Ovary (tissue), 3 donors: Measurements from ENCODE around the gene SENP8.
"Not testable (repeated sequence)": the region's sequence is repeated elsewhere in the genome, so short reads cannot be mapped to it uniquely, and the experiment has no call there.

Experiments
- EP300 ChIP-seq: sonication (generic); formaldehyde crosslinking; IDR thresholded peaks from one replicate; pipeline ENCODE4 v1.6.1; 2017; ENCODE audit warnings: antibody characterized with exemption
- POLR2A ChIP-seq: fragments of 450-650 bp; IDR thresholded peaks from one replicate; pipeline ENCODE4 v1.6.1; 2017; ENCODE audit warnings: antibody characterized with exemption, mild to moderate bottlenecking, moderate library complexity
- TF ChIP-seq, protein P1 (sequence below), 3 donors: fragments of 450-650 bp in 2 of 3; fragments of 200-600 bp in 1 of 3; IDR thresholded peaks; one replicate each; pipeline versions ENCODE4 v1.5.1 to v1.8.0; 2016 to 2022; ENCODE audit warnings: antibody characterized with exemption in 3 of 3, mild to moderate bottlenecking in 1 of 3
- donor health status: DM: no; HTN: no; CAD: no.

DNA sequence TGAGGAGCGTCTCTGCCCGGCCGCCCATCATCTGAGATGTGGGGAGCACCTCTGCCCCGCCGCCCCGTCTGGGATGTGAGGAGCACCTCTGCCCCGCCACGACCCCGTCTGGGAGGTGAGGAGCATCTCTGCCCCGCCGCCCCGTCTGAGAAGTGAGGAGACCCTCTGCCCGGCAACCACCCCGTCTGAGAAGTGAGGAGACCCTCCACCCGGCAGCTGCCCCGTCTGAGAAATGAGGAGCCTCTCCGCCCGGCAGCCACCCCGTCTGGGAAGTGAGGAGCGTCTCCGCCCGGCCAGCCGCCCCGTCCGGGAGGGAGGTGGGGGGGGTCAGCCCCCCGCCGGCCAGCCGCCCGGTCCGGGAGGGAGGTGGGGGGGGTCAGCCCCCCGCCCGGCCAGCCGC lies 17.7 kb upstream of the SENP8 start:
- TF ChIP-seq, protein P1, sequence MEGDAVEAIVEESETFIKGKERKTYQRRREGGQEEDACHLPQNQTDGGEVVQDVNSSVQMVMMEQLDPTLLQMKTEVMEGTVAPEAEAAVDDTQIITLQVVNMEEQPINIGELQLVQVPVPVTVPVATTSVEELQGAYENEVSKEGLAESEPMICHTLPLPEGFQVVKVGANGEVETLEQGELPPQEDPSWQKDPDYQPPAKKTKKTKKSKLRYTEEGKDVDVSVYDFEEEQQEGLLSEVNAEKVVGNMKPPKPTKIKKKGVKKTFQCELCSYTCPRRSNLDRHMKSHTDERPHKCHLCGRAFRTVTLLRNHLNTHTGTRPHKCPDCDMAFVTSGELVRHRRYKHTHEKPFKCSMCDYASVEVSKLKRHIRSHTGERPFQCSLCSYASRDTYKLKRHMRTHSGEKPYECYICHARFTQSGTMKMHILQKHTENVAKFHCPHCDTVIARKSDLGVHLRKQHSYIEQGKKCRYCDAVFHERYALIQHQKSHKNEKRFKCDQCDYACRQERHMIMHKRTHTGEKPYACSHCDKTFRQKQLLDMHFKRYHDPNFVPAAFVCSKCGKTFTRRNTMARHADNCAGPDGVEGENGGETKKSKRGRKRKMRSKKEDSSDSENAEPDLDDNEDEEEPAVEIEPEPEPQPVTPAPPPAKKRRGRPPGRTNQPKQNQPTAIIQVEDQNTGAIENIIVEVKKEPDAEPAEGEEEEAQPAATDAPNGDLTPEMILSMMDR (IDR thresholded peaks at IDR 0.05) = not testable (repeated sequence)
- not testable (repeated sequence) for TF ChIP-seq EP300, POLR2A
